ENCODE results near the gene AMH.

DNA sequence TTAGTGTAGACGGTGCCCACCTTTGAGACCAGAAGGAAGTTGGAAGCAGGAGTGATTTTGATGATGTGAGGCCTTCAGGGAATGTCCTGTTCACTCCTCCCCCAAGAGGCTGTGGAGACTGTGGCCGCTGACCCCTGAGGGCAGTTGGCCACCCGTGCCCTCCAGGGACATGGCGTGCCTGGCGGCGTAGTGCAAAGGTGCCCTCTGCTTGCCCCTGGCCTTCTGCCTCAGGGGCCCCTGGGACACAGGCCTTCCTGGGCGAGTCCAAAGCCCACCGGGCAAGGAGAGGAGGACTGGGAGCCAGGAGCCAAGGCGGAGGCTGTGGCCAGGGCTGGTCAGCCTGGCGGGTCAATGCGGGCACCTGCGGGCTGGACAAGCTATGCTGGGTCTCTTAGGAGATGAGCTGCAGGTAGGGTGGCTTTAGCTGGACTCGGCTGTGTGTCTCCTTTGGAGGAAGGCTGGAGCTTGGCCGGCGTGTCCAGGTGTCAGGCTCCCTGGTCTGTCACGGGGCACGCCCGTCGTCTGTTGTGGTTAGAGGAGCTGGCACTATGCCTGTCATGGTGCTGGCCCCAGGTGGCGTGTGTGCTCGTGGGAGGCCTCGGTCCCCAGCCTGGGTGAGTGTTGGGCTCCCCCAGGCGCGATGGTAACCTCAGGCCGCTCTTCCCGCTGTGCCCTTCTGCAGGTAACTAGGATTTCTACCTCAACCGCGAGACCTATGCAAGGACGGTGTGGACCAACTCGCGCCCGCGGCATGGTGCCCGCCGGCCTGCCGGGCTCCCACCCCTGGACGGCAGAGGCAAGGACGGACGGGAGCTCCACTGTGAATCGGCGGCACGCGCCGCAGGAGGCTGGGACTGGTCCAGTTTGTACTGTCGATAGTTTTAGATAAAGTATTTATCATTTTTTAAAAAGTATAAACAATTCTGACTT lies 19.8 kb upstream of the AMH start:
- TF ChIP-seq, protein P1, sequence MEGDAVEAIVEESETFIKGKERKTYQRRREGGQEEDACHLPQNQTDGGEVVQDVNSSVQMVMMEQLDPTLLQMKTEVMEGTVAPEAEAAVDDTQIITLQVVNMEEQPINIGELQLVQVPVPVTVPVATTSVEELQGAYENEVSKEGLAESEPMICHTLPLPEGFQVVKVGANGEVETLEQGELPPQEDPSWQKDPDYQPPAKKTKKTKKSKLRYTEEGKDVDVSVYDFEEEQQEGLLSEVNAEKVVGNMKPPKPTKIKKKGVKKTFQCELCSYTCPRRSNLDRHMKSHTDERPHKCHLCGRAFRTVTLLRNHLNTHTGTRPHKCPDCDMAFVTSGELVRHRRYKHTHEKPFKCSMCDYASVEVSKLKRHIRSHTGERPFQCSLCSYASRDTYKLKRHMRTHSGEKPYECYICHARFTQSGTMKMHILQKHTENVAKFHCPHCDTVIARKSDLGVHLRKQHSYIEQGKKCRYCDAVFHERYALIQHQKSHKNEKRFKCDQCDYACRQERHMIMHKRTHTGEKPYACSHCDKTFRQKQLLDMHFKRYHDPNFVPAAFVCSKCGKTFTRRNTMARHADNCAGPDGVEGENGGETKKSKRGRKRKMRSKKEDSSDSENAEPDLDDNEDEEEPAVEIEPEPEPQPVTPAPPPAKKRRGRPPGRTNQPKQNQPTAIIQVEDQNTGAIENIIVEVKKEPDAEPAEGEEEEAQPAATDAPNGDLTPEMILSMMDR (IDR thresholded peaks at IDR 0.05): no peak
- no peak for TF ChIP-seq POLR2A (IDR thresholded peaks at IDR 0.05)
